Measurements from ENCODE around the gene ZNF787. TPM values are rescaled to one million over a fixed set of nuclear protein-coding genes. Genes with fewer than 3 reads are reported as not detected.
A peak's percentile ranks its signal among the peaks of the same experiment; 100 is the strongest.
"Not testable (repeated sequence)": the region's sequence is repeated elsewhere in the genome, so short reads cannot be mapped to it uniquely, and the experiment has no call there.

ZNF787 gene
- total and polyA plus RNA-seq, 7 donors: 27.3 to 62.7 (median 53.5) TPM

DNA sequence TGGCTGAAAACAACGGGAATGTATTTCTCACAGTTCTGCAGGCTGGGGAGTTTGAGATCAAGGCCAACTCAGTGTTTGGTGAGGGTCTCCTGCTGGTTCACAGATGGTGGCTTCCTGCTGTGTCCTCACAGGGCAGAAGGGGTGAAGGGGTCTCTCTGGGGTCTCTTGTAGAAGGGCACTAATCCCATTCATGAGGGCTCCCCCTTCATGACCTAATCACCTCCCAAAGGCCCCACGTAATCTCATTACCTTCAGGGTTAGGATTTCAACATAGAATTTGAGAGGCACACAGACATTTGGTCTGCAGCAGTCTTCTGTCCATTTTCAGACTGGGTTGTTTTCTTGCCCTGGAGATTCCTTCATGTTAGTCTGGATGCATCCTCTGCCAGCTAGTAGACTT lies 31.5 kb upstream of the ZNF787 start:
- ATAC-seq: no peak
- Histone ChIP-seq H3K36me3 (ENCODE audit: insufficient read depth in 1 of 2, low read depth in 1 of 2) (peaks cover 0 to 30% of the 10 kb centered on the region in 2 donors), H3K9me3 (no peaks in the 10 kb centered on the region), H3K27ac (peak overlapping the region; percentile 69), H3K4me3 (no peak overlapping the region), H3K27me3 (ENCODE audit: insufficient read depth in 3 of 3, low read length in 2 of 3) (no peaks in the 10 kb centered on the region), H3K4me1 (peaks cover 20% of the 10 kb centered on the region)
- TF ChIP-seq, protein P1, sequence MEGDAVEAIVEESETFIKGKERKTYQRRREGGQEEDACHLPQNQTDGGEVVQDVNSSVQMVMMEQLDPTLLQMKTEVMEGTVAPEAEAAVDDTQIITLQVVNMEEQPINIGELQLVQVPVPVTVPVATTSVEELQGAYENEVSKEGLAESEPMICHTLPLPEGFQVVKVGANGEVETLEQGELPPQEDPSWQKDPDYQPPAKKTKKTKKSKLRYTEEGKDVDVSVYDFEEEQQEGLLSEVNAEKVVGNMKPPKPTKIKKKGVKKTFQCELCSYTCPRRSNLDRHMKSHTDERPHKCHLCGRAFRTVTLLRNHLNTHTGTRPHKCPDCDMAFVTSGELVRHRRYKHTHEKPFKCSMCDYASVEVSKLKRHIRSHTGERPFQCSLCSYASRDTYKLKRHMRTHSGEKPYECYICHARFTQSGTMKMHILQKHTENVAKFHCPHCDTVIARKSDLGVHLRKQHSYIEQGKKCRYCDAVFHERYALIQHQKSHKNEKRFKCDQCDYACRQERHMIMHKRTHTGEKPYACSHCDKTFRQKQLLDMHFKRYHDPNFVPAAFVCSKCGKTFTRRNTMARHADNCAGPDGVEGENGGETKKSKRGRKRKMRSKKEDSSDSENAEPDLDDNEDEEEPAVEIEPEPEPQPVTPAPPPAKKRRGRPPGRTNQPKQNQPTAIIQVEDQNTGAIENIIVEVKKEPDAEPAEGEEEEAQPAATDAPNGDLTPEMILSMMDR (IDR thresholded peaks at IDR 0.05): no peak
- DNase-seq: no peak
- 44 to 81% (median 56%) methylated on average over 2 of the region's 2 CpGs for WGBS, 3 donors
- intact Hi-C loops (cut with DNase I): no loop called here

DNA sequence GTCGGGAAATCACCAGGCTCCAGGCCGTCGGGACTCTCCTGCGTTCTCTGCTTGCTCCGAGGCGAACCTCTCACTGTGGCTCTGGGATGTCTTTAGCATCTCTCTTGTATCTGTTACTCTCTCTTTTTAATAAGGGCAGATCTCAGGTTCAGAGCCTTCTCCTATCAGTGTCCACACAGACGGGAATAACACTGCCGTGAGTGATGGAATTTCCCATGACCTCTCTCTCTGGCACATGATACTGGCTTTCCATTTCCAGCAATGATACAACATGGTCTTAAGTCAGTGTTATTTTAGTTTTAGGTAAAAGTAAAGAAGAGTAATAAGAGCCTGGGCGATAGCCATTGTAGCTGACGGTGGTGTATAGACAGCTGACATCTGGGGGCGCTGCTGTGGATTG lies 29.3 kb upstream of the ZNF787 start:
- intact Hi-C loops (cut with DNase I): no loop called here
- ATAC-seq: peak; percentile 63 to 88 (median 87)
- peak overlapping the region; percentile 67 for H3K27ac ChIP-seq

DNA sequence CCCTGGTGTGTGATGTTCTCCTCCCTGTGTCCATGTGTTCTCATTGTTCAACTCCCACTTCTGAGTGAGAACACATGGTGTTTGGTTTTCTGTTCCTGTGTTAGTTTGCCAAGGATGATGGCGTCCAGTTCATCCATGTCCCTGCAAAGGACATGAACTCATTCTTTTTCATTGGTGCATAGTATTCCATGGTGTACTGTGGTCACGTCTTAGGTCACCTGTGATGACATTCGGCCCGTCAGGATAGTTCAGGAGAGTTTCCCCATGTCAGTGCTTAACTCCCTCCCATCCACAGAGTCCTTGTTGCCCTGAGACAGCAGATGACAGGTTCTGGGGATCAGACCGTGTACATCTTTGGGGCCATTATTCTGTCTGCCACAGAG lies 28.6 kb upstream of the ZNF787 start:
- peaks cover 0 to 16% of the 10 kb centered on the region in 2 donors for H3K36me3 ChIP-seq (ENCODE audit: insufficient read depth in 1 of 2, low read depth in 1 of 2)
- intact Hi-C loops (cut with DNase I): loop anchor here in 1 of 2 donors (5.0 kb wide), 1 partner anchor 42 kb away; no protein-coding TSS in a partner anchor
- no peaks in the 10 kb centered on the region for H3K27me3 ChIP-seq (ENCODE audit: insufficient read depth in 3 of 3, low read length in 2 of 3)
- H3K27ac ChIP-seq: peak overlapping the region; percentile 67
- no peak overlapping the region for H3K4me3 ChIP-seq
- DNase-seq: no peak
- 95 to 96% (median 96%) methylated on average over 5 of the region's 5 CpGs for WGBS, 3 donors
- H3K9me3 ChIP-seq: no peaks in the 10 kb centered on the region
- H3K4me1 ChIP-seq: peaks cover 20% of the 10 kb centered on the region
- TF ChIP-seq, protein P1 (IDR thresholded peaks at IDR 0.05): no peak
- ATAC-seq: no peak

More for the DNA sequence above, 29.3 kb upstream of the ZNF787 start:
- TF ChIP-seq, protein P1 (IDR thresholded peaks at IDR 0.05): no peak
- H3K27me3 ChIP-seq (ENCODE audit: insufficient read depth in 3 of 3, low read length in 2 of 3): no peaks in the 10 kb centered on the region
- no peaks in the 10 kb centered on the region for H3K9me3 ChIP-seq
- peaks cover 20% of the 10 kb centered on the region for H3K4me1 ChIP-seq
- WGBS, 3 donors: 48 to 61% (median 54%) methylated on average over 11 of the region's 11 CpGs
- no peak for DNase-seq
- peaks cover 0 to 21% of the 10 kb centered on the region in 2 donors for H3K36me3 ChIP-seq (ENCODE audit: insufficient read depth in 1 of 2, low read depth in 1 of 2)
- H3K4me3 ChIP-seq: no peak overlapping the region

DNA sequence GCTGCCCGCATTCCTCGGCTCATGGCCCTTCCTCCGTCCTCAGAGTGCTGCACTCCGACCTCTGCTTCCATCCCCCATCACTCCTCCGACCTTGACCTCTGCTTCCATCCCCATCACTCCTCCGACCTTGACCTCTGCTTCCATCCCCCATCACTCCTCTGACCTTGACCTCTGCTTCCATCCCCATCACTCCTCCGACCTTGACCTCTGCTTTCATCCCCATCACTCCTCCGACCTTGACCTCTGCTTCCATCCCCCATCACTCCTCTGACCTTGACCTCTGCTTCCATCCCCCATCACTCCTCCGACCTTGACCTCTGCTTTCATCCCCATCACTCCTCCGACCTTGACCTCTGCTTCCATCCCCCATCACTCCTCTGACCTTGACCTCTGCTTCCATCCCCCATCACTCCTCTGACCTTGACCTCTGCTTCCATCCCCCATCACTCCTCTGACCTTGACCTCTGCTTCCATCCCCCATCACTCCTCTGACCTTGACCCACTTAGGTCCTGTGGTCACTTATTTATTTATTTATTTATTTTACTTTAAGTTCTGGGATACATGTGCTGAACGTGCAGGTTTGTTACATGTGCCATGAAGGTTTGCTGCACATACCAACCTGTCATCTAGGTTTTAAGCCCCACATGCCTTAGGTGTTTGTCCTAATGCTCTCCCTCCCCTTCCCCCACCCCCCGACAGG lies 28.0 kb upstream of the ZNF787 start:
- not testable (repeated sequence) for H3K4me3 ChIP-seq; H3K27ac ChIP-seq; H3K27me3 ChIP-seq (ENCODE audit: insufficient read depth in 3 of 3, low read length in 2 of 3); DNase-seq; ATAC-seq; H3K9me3 ChIP-seq
- peaks cover 20% of the 10 kb centered on the region for H3K4me1 ChIP-seq
- H3K36me3 ChIP-seq (ENCODE audit: insufficient read depth in 1 of 2, low read depth in 1 of 2): peaks cover 0 to 16% of the 10 kb centered on the region in 2 donors
- 96 to 97% (median 96%) methylated on average over 12 of the region's 12 CpGs for WGBS, 3 donors
- intact Hi-C loops (cut with DNase I): loop anchor here in 1 of 2 donors (5.0 kb wide), 1 partner anchor 42 kb away; no protein-coding TSS in a partner anchor

DNA sequence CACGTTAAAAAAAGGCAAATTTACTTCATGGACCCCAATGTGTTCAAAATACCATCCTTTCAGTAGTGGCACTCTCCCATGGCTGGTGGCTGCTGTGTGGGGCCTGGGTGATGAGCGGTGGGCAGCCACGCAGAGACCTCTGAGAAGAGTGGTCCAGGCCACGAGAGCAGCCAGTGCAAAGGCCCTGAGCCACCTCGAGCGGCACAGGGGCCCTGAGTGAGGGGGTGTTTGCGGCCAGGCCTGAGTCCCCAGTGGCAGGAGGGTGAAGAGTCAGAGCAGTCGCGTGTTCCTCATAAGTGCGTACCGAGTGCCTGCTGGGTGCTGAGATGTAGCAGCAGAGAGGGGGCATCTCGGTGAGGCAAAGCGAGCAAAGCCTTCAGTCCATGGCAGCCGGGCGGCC lies 27.0 kb upstream of the ZNF787 start:
- no peak overlapping the region for H3K4me3 ChIP-seq
- no peak for ATAC-seq
- no peak for DNase-seq
- H3K27ac ChIP-seq: no peak overlapping the region
- H3K27me3 ChIP-seq (ENCODE audit: insufficient read depth in 3 of 3, low read length in 2 of 3): no peaks in the 10 kb centered on the region
- peaks cover 14% of the 10 kb centered on the region for H3K4me1 ChIP-seq
- TF ChIP-seq, protein P1 (IDR thresholded peaks at IDR 0.05): no peak
- WGBS, 3 donors: 94% methylated on average over 14 to 15 of the region's 15 CpGs
- no peaks in the 10 kb centered on the region for H3K9me3 ChIP-seq
- peaks cover 0 to 16% of the 10 kb centered on the region in 2 donors for H3K36me3 ChIP-seq (ENCODE audit: insufficient read depth in 1 of 2, low read depth in 1 of 2)
- intact Hi-C loops (cut with DNase I): loop anchor here in 1 of 2 donors (5.0 kb wide), 1 partner anchor 41 kb away; no protein-coding TSS in a partner anchor
